Globus pallidus (tissue), 1 donor: ENCODE results near the gene NUP210L.

Experiments
- DNase-seq: peaks from one replicate; pipeline ENCODE4 v3.0.0-alpha.2; 2015; ENCODE audit warnings: low spot score

NUP210L gene

GRCh38 chr1:153963850-153964331 lies 191.0 kb downstream of the NUP210L start:
- no peak for DNase-seq

- peak; percentile 99 for DNase-seq
Measured at GRCh38 chr1:153963030-153963849, 191.6 kb downstream of the NUP210L start, which contains the start of gene SLC39A1. SLC39A1 (minus strand) TSS chr1:153963537; CDS start chr1:153962715, 822 bp downstream.

GRCh38 chr1:153962088-153963029 lies 192.5 kb downstream of the NUP210L start:
- DNase-seq, result no peak

GRCh38 chr1:153961421-153961820 lies 193.5 kb downstream of the NUP210L start:
- DNase-seq, result no peak

GRCh38 chr1:153960206-153960605 lies 194.7 kb downstream of the NUP210L start:
- no peak for DNase-seq

GRCh38 chr1:153959454-153959853 lies 195.4 kb downstream of the NUP210L start:
- no peak for DNase-seq

- DNase-seq, result no peak
Measured at GRCh38 chr1:153958961-153959260, 196.0 kb downstream of the NUP210L start.

- DNase-seq, result peak; percentile 98
Measured at GRCh38 chr1:153958111-153958960, 196.5 kb downstream of the NUP210L start, which contains the start of gene CRTC2. CRTC2 (minus strand) TSS chr1:153958612; CDS start chr1:153958497, 115 bp downstream.

GRCh38 chr1:153957744-153958110 lies 197.1 kb downstream of the NUP210L start:
- no peak for DNase-seq

- DNase-seq, result no peak
Measured at GRCh38 chr1:153956997-153957715, 197.7 kb downstream of the NUP210L start.

GRCh38 chr1:153954826-153955225 lies 200.0 kb downstream of the NUP210L start:
- DNase-seq, result no peak

- no peak for DNase-seq
Measured at GRCh38 chr1:153953859-153954365, 201.0 kb downstream of the NUP210L start.

- no peak for DNase-seq
Measured at GRCh38 chr1:153951801-153952200, 203.1 kb downstream of the NUP210L start.

- no peak for DNase-seq
Measured at GRCh38 chr1:153951183-153951582, 203.7 kb downstream of the NUP210L start.

GRCh38 chr1:153946622-153947241 lies 208.1 kb downstream of the NUP210L start, which contains the start of gene DENND4B:
DENND4B (minus strand) TSS chr1:153946718; CDS start chr1:153944374, 2,344 bp downstream.
- peak; percentile 85 for DNase-seq

- peak; percentile 84 for DNase-seq
Measured at GRCh38 chr1:153945795-153946621, 208.9 kb downstream of the NUP210L start.

- peak; percentile 40 for DNase-seq
Measured at GRCh38 chr1:153945131-153945794, 209.6 kb downstream of the NUP210L start.

GRCh38 chr1:153944827-153945117 lies 210.1 kb downstream of the NUP210L start:
- no peak for DNase-seq
